ENCODE measurements around the gene BRMS1L.

- TF ChIP-seq, protein P1, sequence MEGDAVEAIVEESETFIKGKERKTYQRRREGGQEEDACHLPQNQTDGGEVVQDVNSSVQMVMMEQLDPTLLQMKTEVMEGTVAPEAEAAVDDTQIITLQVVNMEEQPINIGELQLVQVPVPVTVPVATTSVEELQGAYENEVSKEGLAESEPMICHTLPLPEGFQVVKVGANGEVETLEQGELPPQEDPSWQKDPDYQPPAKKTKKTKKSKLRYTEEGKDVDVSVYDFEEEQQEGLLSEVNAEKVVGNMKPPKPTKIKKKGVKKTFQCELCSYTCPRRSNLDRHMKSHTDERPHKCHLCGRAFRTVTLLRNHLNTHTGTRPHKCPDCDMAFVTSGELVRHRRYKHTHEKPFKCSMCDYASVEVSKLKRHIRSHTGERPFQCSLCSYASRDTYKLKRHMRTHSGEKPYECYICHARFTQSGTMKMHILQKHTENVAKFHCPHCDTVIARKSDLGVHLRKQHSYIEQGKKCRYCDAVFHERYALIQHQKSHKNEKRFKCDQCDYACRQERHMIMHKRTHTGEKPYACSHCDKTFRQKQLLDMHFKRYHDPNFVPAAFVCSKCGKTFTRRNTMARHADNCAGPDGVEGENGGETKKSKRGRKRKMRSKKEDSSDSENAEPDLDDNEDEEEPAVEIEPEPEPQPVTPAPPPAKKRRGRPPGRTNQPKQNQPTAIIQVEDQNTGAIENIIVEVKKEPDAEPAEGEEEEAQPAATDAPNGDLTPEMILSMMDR (IDR thresholded peaks at IDR 0.05) = no peak
- no peak for TF ChIP-seq POLR2A (IDR thresholded peaks at IDR 0.05)
Measured at GRCh38 chr14:35849122-35849521, 23.0 kb downstream of the BRMS1L start.

All from right lobe of liver (tissue), 4 donors.